HG03045 (cell line): ENCODE results near the gene RNF223.
"Not testable (repeated sequence)": the region's sequence is repeated elsewhere in the genome, so short reads cannot be mapped to it uniquely, and the experiment has no call there.

Experiments
- ATAC-seq: cut with Tn5 transposase; IDR thresholded peaks from one replicate; pipeline ENCODE4 v1.9.1; 2021; ENCODE audit warnings: mild to moderate bottlenecking, moderate library complexity; ENCODE audit not compliant: unreplicated experiment

Gene RNF223

GRCh38 chr1:1088029-1088800 lies 14.1 kb upstream of the RNF223 start:
- ATAC-seq = no peak

GRCh38 chr1:1087351-1088028 lies 13.4 kb upstream of the RNF223 start:
- no peak for ATAC-seq

GRCh38 chr1:1086911-1087341 lies 12.8 kb upstream of the RNF223 start:
- no peak for ATAC-seq

- ATAC-seq = no peak
Measured at GRCh38 chr1:1085911-1086841, 12.1 kb upstream of the RNF223 start.

GRCh38 chr1:1085171-1085841 lies 11.2 kb upstream of the RNF223 start:
- no peak for ATAC-seq

GRCh38 chr1:1084372-1085170 lies 10.5 kb upstream of the RNF223 start:
- no peak for ATAC-seq

- ATAC-seq = no peak
Measured at GRCh38 chr1:1083416-1084371, 9.6 kb upstream of the RNF223 start.

- no peak for ATAC-seq
Measured at GRCh38 chr1:1082776-1083415, 8.8 kb upstream of the RNF223 start.

- ATAC-seq = no peak
Measured at GRCh38 chr1:1082239-1082775, 8.2 kb upstream of the RNF223 start.

GRCh38 chr1:1081311-1082238 lies 7.5 kb upstream of the RNF223 start:
- no peak for ATAC-seq

GRCh38 chr1:1080951-1081310 lies 6.8 kb upstream of the RNF223 start:
- ATAC-seq = no peak

- peak; percentile 36 for ATAC-seq
Measured at GRCh38 chr1:1080122-1080757, 6.1 kb upstream of the RNF223 start.

- peak; percentile 40 for ATAC-seq
Measured at GRCh38 chr1:1079408-1080121, 5.5 kb upstream of the RNF223 start.

- not testable (repeated sequence) for ATAC-seq
Measured at GRCh38 chr1:1077396-1077795, 3.3 kb upstream of the RNF223 start.

GRCh38 chr1:1075148-1075935 lies 1.2 kb upstream of the RNF223 start:
- ATAC-seq = no peak
